GM12878 (cell line): Measurements from ENCODE around the gene TRABD2B. TPM values are rescaled to one million over a fixed set of nuclear protein-coding genes. Genes with fewer than 3 reads are reported as not detected.

Experiments used
- ATAC-seq: fragments of 200-7000 bp; cut with Tn5 transposase; 3 replicates; pipeline ENCODE4 v1.9.1; 2020; ENCODE audit warnings: mild to moderate bottlenecking, moderate library complexity
- BruUV-seq: library from RNA; stranded (reverse); fragments of 400-500 nt; replicated peaks from 2 replicates; lab custom pipeline; 2021; lab: Mats Ljungman, UMichigan
- CTCF ChIA-PET: fragments of 300-600 bp; sonication (Branson Sonifier 250); formaldehyde crosslinking; extraction: SDS; loops from one replicate; lab custom pipeline; 2021; ENCODE audit warnings: inconsistent platforms; lab: Yijun Ruan, JAX
- POLR2A ChIA-PET: fragments of 350-600 bp; formaldehyde crosslinking; extraction: SDS; loops from one replicate; lab custom pipeline; 2021; ENCODE audit warnings: inconsistent platforms; lab: Charles Lee
- RAD21 ChIA-PET: fragments of 300-600 bp; sonication (Branson Sonifier 250); formaldehyde crosslinking; loops from one replicate; lab custom pipeline; 2023; ENCODE audit warnings: antibody characterized with exemption; ENCODE audit not compliant: unreplicated experiment; lab: Charles Lee
- SMC1A ChIA-PET: fragments of 300-600 bp; sonication (Branson Sonifier 250); formaldehyde crosslinking; loops from one replicate; lab custom pipeline; 2023; ENCODE audit not compliant: unreplicated experiment, uncharacterized antibody; lab: Charles Lee
- DNase-seq: peaks from one replicate; pipeline ENCODE4 v3.0.0-alpha.2; 2011; ENCODE audit warnings: low read depth, low spot score
- FAIRE-seq: peaks from 3 replicates; lab custom pipeline; 2011; peaks lifted over from hg19 to GRCh38; lab: Jason Lieb, UNC
- H2AFZ ChIP-seq: 2 replicates; pipeline ENCODE4 v1.6.0; 2011; ENCODE audit warnings: low read depth, low read length, control low read depth; ENCODE audit not compliant: control insufficient read depth
- H3K27ac ChIP-seq: 2 replicates; pipeline ENCODE4 v1.5.1; 2011; ENCODE audit warnings: control low read depth; ENCODE audit not compliant: control insufficient read depth, insufficient read depth
- H3K27me3 ChIP-seq, 2 experiments: replicated peaks in 1 of 2; 2 replicates each; pipeline versions ENCODE4 v1.6.0 to v1.6.1; 2011; ENCODE audit warnings: low read length in 1 of 2; ENCODE audit not compliant: control insufficient read depth in 2 of 2, insufficient read depth in 2 of 2
- H3K36me3 ChIP-seq, 2 experiments: 2 replicates each; pipeline ENCODE4 v1.5.1; 2011; ENCODE audit warnings: low read length in 1 of 2; ENCODE audit not compliant: control insufficient read depth in 2 of 2, insufficient read depth in 2 of 2
- H3K4me1 ChIP-seq: 2 replicates; pipeline ENCODE4 v1.6.1; 2011; ENCODE audit warnings: mild to moderate bottlenecking, low read length, moderate library complexity, mixed read lengths; ENCODE audit not compliant: control insufficient read depth, insufficient read depth
- H3K4me2 ChIP-seq: 2 replicates; pipeline ENCODE4 v1.6.0; 2011; ENCODE audit warnings: control low read depth; ENCODE audit not compliant: control insufficient read depth, insufficient read depth
- H3K4me3 ChIP-seq: fragments of 200-600 bp; sonication (generic); 2 replicates; pipeline ENCODE4 v1.5.1; 2016
- H3K79me2 ChIP-seq: 2 replicates; pipeline ENCODE4 v1.6.0; 2011; ENCODE audit warnings: low read length; ENCODE audit not compliant: control insufficient read depth, insufficient read depth
- H3K9ac ChIP-seq: 2 replicates; pipeline ENCODE4 v1.8.0; 2011; ENCODE audit warnings: low read length, control low read depth, mixed read lengths; ENCODE audit not compliant: control insufficient read depth, insufficient read depth
- H3K9me3 ChIP-seq: replicated peaks from 3 replicates; pipeline ENCODE4 v1.5.1; 2011; ENCODE audit warnings: mild to moderate bottlenecking, low read length; ENCODE audit not compliant: control insufficient read depth, insufficient read depth
- H4K20me1 ChIP-seq: 2 replicates; pipeline ENCODE4 v1.6.0; 2011; ENCODE audit not compliant: control insufficient read depth, insufficient read depth
- FOXM1 ChIP-seq: IDR thresholded peaks from 2 replicates; pipeline ENCODE4 v1.6.1; 2012; ENCODE audit warnings: low read depth, mild to moderate bottlenecking, inconsistent platforms, low read length, moderate library complexity
- GATAD2B ChIP-seq: fragments of 450-650 bp; conservative IDR thresholded peaks from 2 replicates; pipeline ENCODE4 v1.6.1; 2017; ENCODE audit warnings: low read depth, mild to moderate bottlenecking, moderate library complexity
- MYB ChIP-seq: fragments of 150-350 bp; IDR thresholded peaks from 2 replicates; pipeline ENCODE4 v1.6.1; 2014; ENCODE audit warnings: mild to moderate bottlenecking, low read depth, low read length, borderline replicate concordance
- PML ChIP-seq: IDR thresholded peaks from 2 replicates; pipeline ENCODE4 v1.6.1; 2012; ENCODE audit warnings: low read length, inconsistent platforms
- RUNX3 ChIP-seq: IDR thresholded peaks from 2 replicates; pipeline ENCODE4 v1.6.1; 2012; ENCODE audit warnings: low read length, inconsistent platforms
- SMAD1 ChIP-seq: fragments of 450-650 bp; IDR thresholded peaks from 2 replicates; pipeline ENCODE4 v1.6.1; 2018; ENCODE audit warnings: mild to moderate bottlenecking, low read depth; ENCODE audit not compliant: partially characterized antibody
- STAT3 ChIP-seq: IDR thresholded peaks from 2 replicates; pipeline ENCODE4 v1.6.1; 2011; ENCODE audit warnings: low read depth, low read length, improper control_type of control experiment
- TARDBP ChIP-seq: IDR thresholded peaks from 2 replicates; pipeline ENCODE4 v1.6.1; 2016; ENCODE audit warnings: borderline replicate concordance
- ZNF24 ChIP-seq: fragments of 450-650 bp; IDR thresholded peaks from 2 replicates; pipeline ENCODE4 v1.6.1; 2017; ENCODE audit warnings: antibody characterized with exemption, mild to moderate bottlenecking
- ZNF274 ChIP-seq: IDR thresholded peaks from one replicate; pipeline ENCODE4 v1.8.0; 2011; ENCODE audit not compliant: insufficient read length, insufficient read depth
- ZNF622 ChIP-seq: fragments of 450-650 bp; IDR thresholded peaks from 2 replicates; pipeline ENCODE4 v1.6.1; 2017; ENCODE audit warnings: mild to moderate bottlenecking, inconsistent platforms
- WGBS: methylation state at CpG from one replicate; pipeline ENCODE4 v1.1.6; 2016; ENCODE audit warnings: low lambda C conversion rate; ENCODE audit not compliant: insufficient replicate concordance, insufficient coverage; ENCODE audit errors: missing lambda C conversion rate; 5-methylcytosine and 5-hydroxymethylcytosine counted together
- in situ Hi-C: fragments of 300-500 bp; cut with MboI; formaldehyde crosslinking; loops from 9 replicates; pipeline ENCODE4 v1.14.3; 2018; ENCODE audit warnings: mixed read lengths
- intact Hi-C: fragments of 100-400 bp; cut with micrococcal nuclease; formaldehyde crosslinking; loops from one replicate; pipeline ENCODE4 v1.14.2; 2022; ENCODE audit not compliant: unreplicated experiment
- polyA plus RNA-seq, 11 experiments: library from polyadenylated mRNA; depleted of rRNA in 4 of 11; unstranded in 6 of 11; stranded (reverse) in 5 of 11; fragments of >200 nt; fragmentation: Nextera tagmentation in 4 of 11; fragmentation: Illumina TruSeq in 1 of 11; extraction: Ambion mirVana in 4 of 11; extraction: Trizol in 1 of 11; gene quantifications; 1 replicate in 1 of 11; 2 replicates in 10 of 11; pipeline versions ENCODE4 v1.2.1 to v1.2.3, GENCODE V29; 2011 to 2016; ENCODE audit warnings: inconsistent platforms in 2 of 11, missing spikeins in 2 of 11, low read depth in 1 of 11
- total RNA-seq, 4 experiments: library from RNA; depleted of rRNA in 3 of 4; stranded (reverse); fragments of >200 nt in 3 of 4; fragmentation: Illumina TruSeq in 1 of 4; extraction: Trizol in 1 of 4; gene quantifications; 2 replicates each; pipeline versions ENCODE4 v1.2.1 to v1.2.3, GENCODE V29; 2013 to 2021
- TF ChIP-seq, protein P1 (sequence below): fragments of 450-650 bp; IDR thresholded peaks from 2 replicates; pipeline ENCODE4 v1.6.1; 2017; ENCODE audit warnings: mild to moderate bottlenecking, moderate library complexity
- TF ChIP-seq, protein P2 (sequence below): fragments of 450-650 bp; IDR thresholded peaks from 2 replicates; pipeline ENCODE4 v1.6.1; 2017; ENCODE audit warnings: mild to moderate bottlenecking, low read depth, inconsistent platforms; ENCODE audit not compliant: poor library complexity, severe bottlenecking

Gene TRABD2B
- total and polyA plus RNA-seq, 10 of the 15 experiments (the other 5 are each of a cell fraction or from before 2014, with no cell fraction given) = not detected

DNA sequence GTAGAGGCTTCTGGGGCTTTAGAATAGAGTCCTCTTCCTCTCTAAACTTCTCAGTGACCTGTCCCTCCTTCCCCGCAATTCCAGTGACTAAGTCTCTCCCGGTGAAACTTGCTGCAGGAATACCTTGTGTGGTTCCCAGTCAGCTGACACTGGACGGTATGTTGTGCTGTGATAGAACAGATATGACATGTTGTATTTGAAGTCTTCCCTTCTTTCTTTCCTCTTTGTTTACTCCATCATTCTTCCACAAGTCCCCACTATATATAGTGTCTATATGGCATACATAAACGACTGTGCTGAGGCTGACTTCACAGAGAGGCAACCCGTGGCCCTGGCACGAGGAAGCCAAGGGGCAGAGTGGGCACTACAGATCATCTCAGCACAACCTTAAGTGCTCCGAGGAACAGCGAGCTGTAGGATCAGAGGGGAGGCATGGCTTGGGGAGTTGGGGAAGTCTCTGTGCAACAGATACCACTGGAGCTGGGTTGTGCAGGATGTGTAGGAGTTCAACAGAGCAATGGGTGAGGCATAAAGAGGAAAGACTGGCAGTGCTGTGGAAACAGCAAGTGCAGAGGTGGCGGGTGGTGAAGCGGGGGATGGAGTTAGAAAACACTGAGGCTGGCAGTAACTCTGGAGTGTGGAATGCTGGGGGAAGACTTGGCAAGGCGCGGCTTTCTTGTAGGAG lies 237.8 kb downstream of the TRABD2B start:
- intact Hi-C loops = no loop called here
- Histone ChIP-seq H4K20me1 (no peaks in the 10 kb centered on the region), H3K4me2 (no peak overlapping the region), H3K9ac (no peak overlapping the region), H2AFZ (no peak overlapping the region), H3K9me3 (no peaks in the 10 kb centered on the region), H3K79me2 (no peaks in the 10 kb centered on the region)
- POLR2A ChIA-PET = no interaction called here
- in situ Hi-C loops = no loop called here
- CTCF ChIA-PET = no interaction called here
- FAIRE-seq (no peak), ATAC-seq (no peak)
- SMC1A ChIA-PET = no interaction called here
- 29% methylated on average over 12 of the region's 12 CpGs for WGBS
- no peak for TF ChIP-seq SMAD1
- no peak for TF ChIP-seq MYB
- TF ChIP-seq TARDBP = no peak
- TF ChIP-seq RUNX3 = no peak
- TF ChIP-seq STAT3 = no peak
- TF ChIP-seq, protein P1, sequence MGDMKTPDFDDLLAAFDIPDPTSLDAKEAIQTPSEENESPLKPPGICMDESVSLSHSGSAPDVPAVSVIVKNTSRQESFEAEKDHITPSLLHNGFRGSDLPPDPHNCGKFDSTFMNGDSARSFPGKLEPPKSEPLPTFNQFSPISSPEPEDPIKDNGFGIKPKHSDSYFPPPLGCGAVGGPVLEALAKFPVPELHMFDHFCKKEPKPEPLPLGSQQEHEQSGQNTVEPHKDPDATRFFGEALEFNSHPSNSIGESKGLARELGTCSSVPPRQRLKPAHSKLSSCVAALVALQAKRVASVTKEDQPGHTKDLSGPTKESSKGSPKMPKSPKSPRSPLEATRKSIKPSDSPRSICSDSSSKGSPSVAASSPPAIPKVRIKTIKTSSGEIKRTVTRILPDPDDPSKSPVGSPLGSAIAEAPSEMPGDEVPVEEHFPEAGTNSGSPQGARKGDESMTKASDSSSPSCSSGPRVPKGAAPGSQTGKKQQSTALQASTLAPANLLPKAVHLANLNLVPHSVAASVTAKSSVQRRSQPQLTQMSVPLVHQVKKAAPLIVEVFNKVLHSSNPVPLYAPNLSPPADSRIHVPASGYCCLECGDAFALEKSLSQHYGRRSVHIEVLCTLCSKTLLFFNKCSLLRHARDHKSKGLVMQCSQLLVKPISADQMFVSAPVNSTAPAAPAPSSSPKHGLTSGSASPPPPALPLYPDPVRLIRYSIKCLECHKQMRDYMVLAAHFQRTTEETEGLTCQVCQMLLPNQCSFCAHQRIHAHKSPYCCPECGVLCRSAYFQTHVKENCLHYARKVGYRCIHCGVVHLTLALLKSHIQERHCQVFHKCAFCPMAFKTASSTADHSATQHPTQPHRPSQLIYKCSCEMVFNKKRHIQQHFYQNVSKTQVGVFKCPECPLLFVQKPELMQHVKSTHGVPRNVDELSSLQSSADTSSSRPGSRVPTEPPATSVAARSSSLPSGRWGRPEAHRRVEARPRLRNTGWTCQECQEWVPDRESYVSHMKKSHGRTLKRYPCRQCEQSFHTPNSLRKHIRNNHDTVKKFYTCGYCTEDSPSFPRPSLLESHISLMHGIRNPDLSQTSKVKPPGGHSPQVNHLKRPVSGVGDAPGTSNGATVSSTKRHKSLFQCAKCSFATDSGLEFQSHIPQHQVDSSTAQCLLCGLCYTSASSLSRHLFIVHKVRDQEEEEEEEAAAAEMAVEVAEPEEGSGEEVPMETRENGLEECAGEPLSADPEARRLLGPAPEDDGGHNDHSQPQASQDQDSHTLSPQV = no peak
- TF ChIP-seq ZNF24 = no peak
- TF ChIP-seq GATAD2B = no peak
- TF ChIP-seq PML = no peak
- TF ChIP-seq, protein P2, sequence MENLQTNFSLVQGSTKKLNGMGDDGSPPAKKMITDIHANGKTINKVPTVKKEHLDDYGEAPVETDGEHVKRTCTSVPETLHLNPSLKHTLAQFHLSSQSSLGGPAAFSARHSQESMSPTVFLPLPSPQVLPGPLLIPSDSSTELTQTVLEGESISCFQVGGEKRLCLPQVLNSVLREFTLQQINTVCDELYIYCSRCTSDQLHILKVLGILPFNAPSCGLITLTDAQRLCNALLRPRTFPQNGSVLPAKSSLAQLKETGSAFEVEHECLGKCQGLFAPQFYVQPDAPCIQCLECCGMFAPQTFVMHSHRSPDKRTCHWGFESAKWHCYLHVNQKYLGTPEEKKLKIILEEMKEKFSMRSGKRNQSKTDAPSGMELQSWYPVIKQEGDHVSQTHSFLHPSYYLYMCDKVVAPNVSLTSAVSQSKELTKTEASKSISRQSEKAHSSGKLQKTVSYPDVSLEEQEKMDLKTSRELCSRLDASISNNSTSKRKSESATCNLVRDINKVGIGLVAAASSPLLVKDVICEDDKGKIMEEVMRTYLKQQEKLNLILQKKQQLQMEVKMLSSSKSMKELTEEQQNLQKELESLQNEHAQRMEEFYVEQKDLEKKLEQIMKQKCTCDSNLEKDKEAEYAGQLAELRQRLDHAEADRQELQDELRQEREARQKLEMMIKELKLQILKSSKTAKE = no peak
- no peak for TF ChIP-seq ZNF274
- no peak for TF ChIP-seq ZNF622
- no peak for TF ChIP-seq FOXM1
- TF ChIP-seq, all 136 proteins: peak for 0
- Histone ChIP-seq H3K4me1 (no peaks in the 10 kb centered on the region; the same call in 1 of the 2 replicates), H3K4me3 (no peak overlapping the region), H3K27ac (no peak overlapping the region), H3K27me3 (no peaks in the 10 kb centered on the region; a peak in 1 of 4 replicates), H3K36me3 (no peaks in the 10 kb centered on the region)
- RAD21 ChIA-PET = no interaction called here
- BruUV-seq = no TSS peak
- DNase-seq = no peak
